HG02798 (cell line): ENCODE data around the gene TMEM218.

Source experiments
- ATAC-seq: cut with Tn5 transposase; IDR thresholded peaks from one replicate; pipeline ENCODE4 v1.9.1; 2021; ENCODE audit warnings: mild to moderate bottlenecking; ENCODE audit not compliant: unreplicated experiment, poor library complexity

TMEM218 gene

GRCh38 chr11:125111343-125112207 is at the start of gene TMEM218:
Gene TMEM218 (minus strand): TSS chr11:125111626. CDS start chr11:125102241, 9,385 bp downstream.
- peak; percentile 99 for ATAC-seq

DNA sequence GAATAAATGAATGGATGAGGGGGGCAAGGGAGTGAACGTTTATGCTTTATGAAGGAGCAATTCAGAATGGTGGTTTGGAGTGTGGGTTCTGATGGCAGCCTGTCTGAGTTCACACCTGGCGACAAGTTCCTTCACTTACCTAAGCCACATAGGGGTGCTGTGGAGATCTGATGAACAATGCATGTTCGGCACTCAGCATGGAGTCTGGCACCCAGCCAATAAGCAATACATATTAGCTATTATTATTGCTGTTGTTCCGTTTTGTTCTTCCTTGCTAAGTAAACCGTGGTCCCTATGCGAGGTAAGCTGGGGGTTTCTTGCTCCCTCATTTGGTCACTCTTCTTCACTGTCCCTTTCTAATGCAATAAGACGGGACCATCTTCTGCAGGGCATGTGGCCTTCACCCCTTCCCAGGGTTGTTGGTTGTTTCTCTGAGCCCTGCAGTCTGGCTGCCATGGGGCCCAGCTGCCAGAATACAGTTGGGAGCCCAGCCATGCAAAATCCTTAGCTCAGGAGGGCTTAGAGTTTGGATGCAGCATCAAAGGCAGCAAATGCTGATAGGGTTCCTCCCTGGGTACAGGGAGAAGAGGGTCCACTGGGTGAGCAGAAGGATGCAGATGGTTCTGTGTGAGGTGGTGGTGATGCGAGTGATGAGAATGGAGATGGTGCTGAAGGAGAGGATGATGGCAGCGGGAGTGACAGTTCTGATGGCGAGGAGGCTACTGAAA is 46.7 kb upstream of the TMEM218 start:
- ATAC-seq = no peak

- no peak for ATAC-seq
Observed at GRCh38 chr11:125157118-125157733, 45.8 kb upstream of the TMEM218 start.

DNA sequence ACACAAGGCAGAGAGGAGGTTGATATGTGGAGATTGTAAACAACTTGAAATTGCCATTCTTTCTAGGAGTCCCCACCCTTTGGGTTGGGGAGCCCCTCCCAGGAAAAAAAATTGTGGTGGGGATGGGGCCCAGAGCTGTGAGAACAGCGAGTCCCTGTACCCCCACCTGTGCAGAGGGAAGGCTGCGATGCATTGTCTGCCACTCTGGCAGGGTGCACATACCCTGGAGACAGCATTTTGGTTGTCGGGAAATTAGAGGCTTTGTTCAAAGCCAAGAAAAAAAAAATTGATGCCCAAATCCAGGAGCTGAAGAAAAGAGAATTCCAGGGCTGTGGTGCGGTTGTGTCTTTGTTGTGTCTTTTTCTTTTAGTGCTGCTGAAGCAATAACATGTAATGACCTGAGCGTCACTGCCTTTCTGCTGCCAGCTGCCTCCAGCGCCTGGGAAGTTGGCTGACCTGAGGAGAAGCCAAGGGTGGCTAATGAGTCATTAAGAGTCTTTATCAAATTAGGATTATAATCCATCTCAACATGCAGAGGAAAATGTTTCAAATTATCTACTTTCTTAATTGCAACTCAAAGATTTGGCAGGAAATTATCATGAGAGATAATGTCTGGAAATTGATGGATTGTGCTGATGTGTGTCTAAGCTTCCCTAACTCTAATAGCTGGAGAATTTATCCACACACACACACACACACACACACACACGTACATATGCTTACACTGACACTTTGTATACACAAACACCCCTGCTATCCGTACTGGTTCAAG is 45.1 kb upstream of the TMEM218 start:
- no peak for ATAC-seq

DNA sequence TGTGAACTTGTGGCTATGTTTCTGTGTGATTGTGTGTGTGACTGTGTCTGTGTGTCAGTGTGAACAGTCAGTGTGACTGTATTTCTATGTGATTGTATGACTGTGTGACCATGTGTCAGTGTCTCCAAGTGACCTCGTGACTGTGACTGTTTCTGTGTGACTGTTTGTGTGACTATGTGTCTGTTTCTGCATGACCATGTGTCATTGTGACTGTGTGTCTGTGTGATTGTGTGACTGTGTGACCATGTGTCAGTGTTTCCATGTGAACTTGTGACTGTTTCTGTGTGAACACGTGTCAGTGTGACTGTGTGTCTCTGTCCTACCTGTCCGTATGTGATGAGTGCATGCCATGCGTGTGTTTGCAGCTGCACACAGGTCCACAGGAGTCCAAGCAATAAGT is 44.3 kb upstream of the TMEM218 start:
- ATAC-seq = no peak

- no peak for ATAC-seq
Observed at GRCh38 chr11:125155100-125155444, 43.6 kb upstream of the TMEM218 start.

DNA sequence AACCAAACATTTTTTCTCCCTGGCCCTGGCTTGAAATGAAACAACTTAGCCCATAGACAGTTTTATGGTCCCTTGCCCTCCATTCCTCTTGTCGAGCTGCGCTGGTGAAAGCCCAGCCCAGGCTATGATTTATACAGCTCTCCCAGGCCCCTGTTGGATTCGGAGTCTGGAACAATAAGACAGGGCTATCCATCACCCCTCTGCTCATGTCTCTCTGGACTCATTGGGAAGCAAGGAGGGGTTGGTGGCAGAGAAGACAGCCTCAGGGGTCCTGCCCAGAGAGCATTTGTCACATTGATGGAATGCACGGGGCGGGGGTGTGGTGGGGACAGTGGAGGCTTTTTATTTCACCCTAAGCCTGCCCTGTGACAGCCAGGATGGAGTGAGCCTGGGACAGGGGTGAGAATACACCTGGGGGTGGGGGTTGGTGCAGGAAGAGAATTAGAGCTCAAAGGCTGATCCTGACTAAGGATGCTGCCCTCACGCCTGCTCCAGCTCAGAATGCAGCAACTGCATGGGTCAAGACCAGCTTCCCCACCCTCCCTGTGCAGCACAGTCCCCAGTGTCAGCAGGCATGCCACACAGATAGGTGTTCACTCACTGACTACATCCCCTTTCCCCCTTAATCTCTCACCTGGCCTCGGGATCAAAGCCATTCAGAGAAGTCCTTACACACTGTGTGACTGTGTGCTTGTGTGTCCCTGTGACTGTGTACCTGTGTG is 43.1 kb upstream of the TMEM218 start:
- ATAC-seq = no peak

GRCh38 chr11:125153837-125154236 is 42.4 kb upstream of the TMEM218 start:
- ATAC-seq = no peak

DNA sequence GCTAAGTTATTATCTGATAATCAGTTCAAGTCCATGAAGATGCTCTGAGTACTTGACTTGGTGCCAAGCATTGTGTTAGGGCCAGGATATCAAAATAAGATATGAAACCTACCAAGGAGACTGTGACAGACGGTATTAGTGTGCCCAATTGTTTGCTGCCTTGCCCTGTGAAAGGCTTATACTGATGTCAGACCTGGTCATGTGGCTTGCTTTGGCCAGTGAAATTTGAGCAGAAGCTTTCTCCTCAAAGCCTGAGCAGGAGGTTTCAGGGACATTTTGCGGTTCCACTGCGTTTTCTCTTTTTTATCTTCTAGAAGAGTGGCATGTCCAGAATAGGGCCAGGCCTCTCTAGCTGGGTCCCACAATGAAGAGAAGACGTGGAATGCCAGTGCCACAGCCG is 37.3 kb upstream of the TMEM218 start:
- no peak for ATAC-seq

GRCh38 chr11:125148011-125148410 is 36.6 kb upstream of the TMEM218 start:
- no peak for ATAC-seq

- no peak for ATAC-seq
Observed at GRCh38 chr11:125147280-125147679, 35.9 kb upstream of the TMEM218 start.

GRCh38 chr11:125146232-125146631 is 34.8 kb upstream of the TMEM218 start:
- ATAC-seq = no peak

- ATAC-seq = peak; percentile 75
Observed at GRCh38 chr11:125141686-125142535, 30.5 kb upstream of the TMEM218 start.

GRCh38 chr11:125141178-125141577 is 29.8 kb upstream of the TMEM218 start:
- no peak for ATAC-seq

- no peak for ATAC-seq
Observed at GRCh38 chr11:125140233-125140632, 28.8 kb upstream of the TMEM218 start.

DNA sequence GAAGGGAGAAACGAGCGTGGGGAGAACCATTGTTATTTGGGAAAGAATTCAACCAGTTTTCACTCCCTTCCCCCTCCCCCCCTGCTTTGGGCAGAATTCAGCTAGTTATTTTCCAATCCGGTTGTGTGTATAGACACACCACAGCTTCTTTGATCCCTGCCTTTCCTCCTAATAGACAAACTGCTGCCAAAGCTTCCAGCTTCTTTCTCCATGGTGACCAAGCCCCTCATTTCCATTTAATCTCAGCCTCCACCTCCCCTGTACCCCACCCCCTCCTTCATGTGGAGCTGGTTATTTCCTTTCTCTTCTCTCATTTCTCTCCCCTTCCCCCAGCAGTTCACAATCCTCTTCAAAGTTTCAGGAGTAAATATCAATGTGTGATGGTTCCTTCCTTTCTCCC is 28.4 kb upstream of the TMEM218 start:
- ATAC-seq = no peak

- no peak for ATAC-seq
Observed at GRCh38 chr11:125138966-125139365, 27.5 kb upstream of the TMEM218 start.

DNA sequence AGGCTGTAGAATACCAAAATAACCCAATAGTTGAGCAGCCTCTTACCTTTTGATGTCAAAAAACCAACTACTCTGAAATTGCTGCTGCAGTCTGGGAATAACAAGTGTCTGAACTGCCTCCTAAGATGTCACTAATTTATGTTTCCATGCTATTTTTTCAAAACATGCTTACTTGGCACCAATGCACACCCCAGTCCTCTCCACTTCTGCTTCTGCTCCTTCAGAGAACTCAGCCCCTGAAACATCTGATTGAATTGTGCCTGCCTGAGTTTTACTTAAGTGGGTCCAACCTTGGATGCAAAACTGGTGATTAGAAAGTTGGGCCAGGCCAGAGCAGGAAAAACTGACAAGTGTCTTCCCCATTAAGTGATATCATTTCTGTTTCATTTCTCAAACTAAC is 24.6 kb upstream of the TMEM218 start:
- ATAC-seq = no peak

GRCh38 chr11:125132596-125132995 is 21.2 kb upstream of the TMEM218 start:
- no peak for ATAC-seq
